Measurements from ENCODE around the gene ERCC5. TPM values are rescaled to one million over a fixed set of nuclear protein-coding genes. Genes with fewer than 3 reads are reported as not detected.

The ERCC5 gene
- 24.5 and 28.4 TPM in 2 replicates for total RNA-seq (2014; rRNA removed; shearing (Covaris generic))

GRCh38 chr13:102845630-102846260 is at the start of gene ERCC5:
Gene ERCC5 (plus strand): TSS chr13:102846032. CDS start chr13:102846267, 235 bp downstream.
- peak; percentile 92 to 94 for DNase-seq

GRCh38 chr13:102798581-102799425 is 47.0 kb upstream of the ERCC5 start, which contains the start of the genes BIVM and POGLUT2:
Gene BIVM (plus strand): TSS chr13:102799119. CDS start chr13:102807268, 8,149 bp downstream.
Gene POGLUT2 (minus strand): TSS chr13:102798976. CDS start chr13:102798670, 306 bp downstream.
- peak within 1 kb of the TSS; percentile 68 for H3K27ac ChIP-seq
- peak within 1 kb of the TSS; percentile 91 for H3K4me3 ChIP-seq
- H3K27me3 ChIP-seq, result no peaks in the 10 kb centered on the region
- DNase-seq, result peak; percentile 90 to 91
- H3K4me1 ChIP-seq, result 0 out of 2 replicates have a peak, but pooled peaks cover 2% of the 10 kb centered on the region
- H3K36me3 ChIP-seq, result no peaks in the 10 kb centered on the region
- H3K9me3 ChIP-seq (replicated peaks), result no peaks in the 10 kb centered on the region

More at GRCh38 chr13:102845630-102846260, at the start of gene ERCC5:
- Histone ChIP-seq H3K4me1 (peaks cover 3% of the 10 kb centered on the region; the same call in 1 of the 2 replicates), H3K36me3 (no peaks in the 10 kb centered on the region), H3K9me3 (replicated peaks) (no peaks in the 10 kb centered on the region), H3K27ac (peak within 1 kb of the TSS; percentile 82), H3K4me3 (peak within 1 kb of the TSS; percentile 65), H3K27me3 (no peaks in the 10 kb centered on the region)

GRCh38 chr13:102799426-102800144 is 46.2 kb upstream of the ERCC5 start:
- DNase-seq, result peak in 1 of 2 experiments; percentile 39
- H3K9me3 ChIP-seq (replicated peaks), result no peaks in the 10 kb centered on the region
- H3K27me3 ChIP-seq, result no peaks in the 10 kb centered on the region
- peak overlapping the region; percentile 91 for H3K4me3 ChIP-seq
- peak overlapping the region; percentile 68 for H3K27ac ChIP-seq
- 0 out of 2 replicates have a peak, but pooled peaks cover 2% of the 10 kb centered on the region for H3K4me1 ChIP-seq
- H3K36me3 ChIP-seq, result no peaks in the 10 kb centered on the region

GRCh38 chr13:102800145-102801041 is 45.4 kb upstream of the ERCC5 start:
- H3K4me1 ChIP-seq, result 0 out of 2 replicates have a peak, but pooled peaks cover 2% of the 10 kb centered on the region
- no peaks in the 10 kb centered on the region for H3K9me3 ChIP-seq (replicated peaks)
- peak overlapping the region; percentile 68 for H3K27ac ChIP-seq
- peak; percentile 84 to 85 for DNase-seq
- peak overlapping the region; percentile 91 for H3K4me3 ChIP-seq
- H3K27me3 ChIP-seq, result no peaks in the 10 kb centered on the region
- H3K36me3 ChIP-seq, result peaks cover under 1% of the 10 kb centered on the region; the same call in 1 of the 2 replicates

GRCh38 chr13:102805680-102806079 is 40.2 kb upstream of the ERCC5 start:
- Histone ChIP-seq H3K4me3 (no peak overlapping the region), H3K4me1 (0 out of 2 replicates have a peak, but pooled peaks cover 2% of the 10 kb centered on the region), H3K27ac (no peak overlapping the region), H3K36me3 (peaks cover 15% of the 10 kb centered on the region), H3K27me3 (no peaks in the 10 kb centered on the region), H3K9me3 (replicated peaks) (no peaks in the 10 kb centered on the region; the same call in 1 of the 2 replicates)
- no peak for DNase-seq

- Histone ChIP-seq H3K4me3 (no peak overlapping the region), H3K36me3 (peaks cover 22% of the 10 kb centered on the region), H3K9me3 (replicated peaks) (peaks cover 3% of the 10 kb centered on the region; the same call in 1 of the 2 replicates), H3K27ac (no peak overlapping the region), H3K27me3 (no peaks in the 10 kb centered on the region), H3K4me1 (peaks cover under 1% of the 10 kb centered on the region; the same call in 1 of the 2 replicates)
- DNase-seq, result no peak
Observed at GRCh38 chr13:102807699-102808098, 38.1 kb upstream of the ERCC5 start.

GRCh38 chr13:102812611-102813287 is 33.1 kb upstream of the ERCC5 start:
- DNase-seq, result peak; percentile 19 to 31
- peaks cover 3% of the 10 kb centered on the region; the same call in 1 of the 2 replicates for H3K9me3 ChIP-seq (replicated peaks)
- peaks cover 25% of the 10 kb centered on the region for H3K36me3 ChIP-seq
- H3K4me3 ChIP-seq, result 0 out of 2 replicates have a peak overlapping the region, but pooled peaks have one; percentile 8
- peak overlapping the region; percentile 69 for H3K27ac ChIP-seq
- H3K27me3 ChIP-seq, result no peaks in the 10 kb centered on the region
- peaks cover 15% of the 10 kb centered on the region for H3K4me1 ChIP-seq

- Histone ChIP-seq H3K4me1 (peaks cover 24% of the 10 kb centered on the region), H3K27ac (no peak overlapping the region), H3K4me3 (no peak overlapping the region), H3K27me3 (no peaks in the 10 kb centered on the region), H3K36me3 (peaks cover 23% of the 10 kb centered on the region), H3K9me3 (replicated peaks) (peaks cover 3% of the 10 kb centered on the region; the same call in 1 of the 2 replicates)
- DNase-seq, result no peak
Observed at GRCh38 chr13:102814025-102814607, 31.7 kb upstream of the ERCC5 start.

- peaks cover 19% of the 10 kb centered on the region for H3K36me3 ChIP-seq
- H3K27ac ChIP-seq, result no peak overlapping the region
- peaks cover 3% of the 10 kb centered on the region; the same call in 1 of the 2 replicates for H3K9me3 ChIP-seq (replicated peaks)
- DNase-seq, result no peak
- no peak overlapping the region for H3K4me3 ChIP-seq
- peaks cover 24% of the 10 kb centered on the region for H3K4me1 ChIP-seq
- no peaks in the 10 kb centered on the region for H3K27me3 ChIP-seq
Observed at GRCh38 chr13:102814793-102815192, 31.0 kb upstream of the ERCC5 start.

- H3K9me3 ChIP-seq (replicated peaks), result peaks cover 3% of the 10 kb centered on the region; the same call in 1 of the 2 replicates
- H3K27ac ChIP-seq, result no peak overlapping the region
- no peak for DNase-seq
- peaks cover 19% of the 10 kb centered on the region for H3K36me3 ChIP-seq
- no peaks in the 10 kb centered on the region for H3K27me3 ChIP-seq
- H3K4me1 ChIP-seq, result peaks cover 24% of the 10 kb centered on the region
- no peak overlapping the region for H3K4me3 ChIP-seq
Observed at GRCh38 chr13:102815788-102816187, 30.0 kb upstream of the ERCC5 start.

GRCh38 chr13:102816708-102817107 is 29.1 kb upstream of the ERCC5 start:
- Histone ChIP-seq H3K9me3 (replicated peaks) (no peaks in the 10 kb centered on the region), H3K27me3 (no peaks in the 10 kb centered on the region), H3K36me3 (peaks cover 12% of the 10 kb centered on the region), H3K4me1 (peaks cover 24% of the 10 kb centered on the region), H3K27ac (no peak overlapping the region), H3K4me3 (no peak overlapping the region)
- DNase-seq, result no peak

GRCh38 chr13:102817241-102817640 is 28.6 kb upstream of the ERCC5 start:
- H3K36me3 ChIP-seq, result peaks cover 16% of the 10 kb centered on the region

More at GRCh38 chr13:102817241-102817640, 28.6 kb upstream of the ERCC5 start:
- H3K4me1 ChIP-seq, result peaks cover 24% of the 10 kb centered on the region
- H3K27me3 ChIP-seq, result no peaks in the 10 kb centered on the region
- no peaks in the 10 kb centered on the region for H3K9me3 ChIP-seq (replicated peaks)
- DNase-seq, result no peak
- peak overlapping the region; percentile 29; the same call in 1 of the 2 replicates for H3K27ac ChIP-seq
- H3K4me3 ChIP-seq, result no peak overlapping the region

Data from SJCRH30 (cell line).